Limb (tissue), 2 donors: ENCODE measurements around the gene FHAD1.

Experiments used
- DNase-seq, 2 donors: peaks; one replicate each; pipeline ENCODE4 v3.0.0-alpha.2; 2016; ENCODE audit errors: extremely low spot score in 2 of 2

Gene FHAD1

GRCh38 chr1:15325375-15326085 lies 78.5 kb downstream of the FHAD1 start:
- no peak for DNase-seq

DNA sequence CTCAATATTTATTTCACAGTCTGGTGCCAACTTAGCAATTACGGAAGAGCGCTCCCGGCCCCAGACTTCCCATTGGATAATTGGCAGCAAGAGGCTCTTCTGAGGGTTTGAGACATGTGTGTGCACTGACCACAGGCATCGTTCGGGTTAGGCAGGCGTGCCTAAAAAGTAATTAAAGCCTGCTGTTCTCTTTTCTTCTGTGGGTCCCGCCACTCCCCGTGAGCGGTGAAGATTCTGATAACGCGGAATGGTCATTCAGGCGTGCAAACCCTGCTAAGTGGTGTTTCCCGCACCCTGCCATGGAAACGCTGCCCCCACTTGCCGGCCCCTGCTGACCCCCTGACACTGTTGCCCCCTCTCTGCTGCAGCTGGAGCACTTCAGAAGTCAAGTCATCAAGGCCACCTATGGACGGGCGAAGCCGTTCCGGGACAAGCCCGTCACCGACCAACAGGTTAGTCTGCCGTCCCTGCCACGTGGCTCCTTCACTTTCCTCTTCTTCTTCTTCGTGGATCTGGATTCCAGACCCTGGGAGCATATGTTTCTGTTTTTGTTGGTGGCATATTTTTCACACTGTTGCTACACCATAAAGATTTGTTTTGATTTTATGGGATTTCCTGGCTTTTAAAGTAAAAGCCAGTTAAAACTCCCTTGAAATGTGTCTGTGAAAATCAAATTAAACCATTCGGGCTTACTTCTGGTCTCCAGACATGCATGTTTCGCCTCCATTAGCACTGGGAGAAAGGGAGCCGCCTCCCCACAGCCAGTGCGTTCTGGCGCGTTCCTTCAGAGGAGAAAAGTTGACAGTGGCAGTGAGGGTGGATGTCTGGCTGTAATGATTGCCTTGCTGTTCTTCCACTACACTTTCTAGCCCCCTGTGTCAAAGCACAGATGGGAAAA lies 79.9 kb downstream of the FHAD1 start:
- peak in 1 of 2 donors; percentile 69 for DNase-seq

- peak; percentile 81 to 83 for DNase-seq
These were observed 81.5 kb downstream of the FHAD1 start for GRCh38 chr1:15328351-15329103.

GRCh38 chr1:15329104-15329820 lies 82.2 kb downstream of the FHAD1 start:
- no peak for DNase-seq

GRCh38 chr1:15330028-15330427 lies 83.0 kb downstream of the FHAD1 start:
- DNase-seq, result no peak

DNA sequence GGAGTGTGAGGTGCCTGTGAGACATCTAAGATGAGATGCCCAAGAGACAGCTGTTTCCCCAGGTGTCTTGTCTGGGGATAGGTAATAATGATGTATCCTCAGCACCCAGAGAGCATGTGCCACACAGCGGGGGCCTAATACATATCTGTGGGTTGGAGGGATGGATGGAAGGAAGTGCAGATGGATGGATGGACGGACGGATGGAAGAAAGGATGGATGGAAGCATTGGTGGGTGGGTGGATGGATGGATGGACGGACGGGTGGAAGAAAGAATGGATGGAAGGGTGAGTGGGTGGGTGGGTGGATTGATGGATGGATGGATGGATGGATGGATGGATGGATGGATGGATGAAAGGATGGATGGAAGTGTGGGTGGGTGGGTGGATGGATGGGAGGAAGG lies 84.2 kb downstream of the FHAD1 start:
- no peak for DNase-seq

- no peak for DNase-seq
These were observed 84.7 kb downstream of the FHAD1 start for GRCh38 chr1:15331734-15332133.

DNA sequence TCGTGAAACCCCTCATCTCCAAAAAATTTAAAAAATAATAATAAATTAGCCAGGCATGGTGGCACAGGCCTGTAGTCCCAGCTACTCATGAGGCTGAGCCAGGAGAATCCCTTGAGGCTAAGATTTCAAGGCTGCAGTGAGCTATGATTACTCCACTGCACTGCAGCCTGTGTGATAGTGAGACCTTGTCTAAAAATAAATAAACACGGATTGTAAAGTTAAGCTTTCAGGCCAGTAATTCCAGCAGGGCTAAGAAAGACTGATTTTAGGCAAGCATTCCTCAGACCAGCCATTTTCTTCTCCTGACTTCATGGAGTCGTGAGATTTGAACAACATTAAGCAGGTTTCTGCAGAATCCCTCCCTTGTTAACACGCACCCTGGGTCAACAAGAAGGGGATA lies 85.5 kb downstream of the FHAD1 start:
- DNase-seq, result no peak

- no peak for DNase-seq
These were observed 86.1 kb downstream of the FHAD1 start for GRCh38 chr1:15332952-15333715.

- no peak for DNase-seq
These were observed 88.0 kb downstream of the FHAD1 start for GRCh38 chr1:15334995-15335394.

GRCh38 chr1:15336866-15337265 lies 89.8 kb downstream of the FHAD1 start:
- DNase-seq, result peak in 1 of 2 donors; percentile 59

DNA sequence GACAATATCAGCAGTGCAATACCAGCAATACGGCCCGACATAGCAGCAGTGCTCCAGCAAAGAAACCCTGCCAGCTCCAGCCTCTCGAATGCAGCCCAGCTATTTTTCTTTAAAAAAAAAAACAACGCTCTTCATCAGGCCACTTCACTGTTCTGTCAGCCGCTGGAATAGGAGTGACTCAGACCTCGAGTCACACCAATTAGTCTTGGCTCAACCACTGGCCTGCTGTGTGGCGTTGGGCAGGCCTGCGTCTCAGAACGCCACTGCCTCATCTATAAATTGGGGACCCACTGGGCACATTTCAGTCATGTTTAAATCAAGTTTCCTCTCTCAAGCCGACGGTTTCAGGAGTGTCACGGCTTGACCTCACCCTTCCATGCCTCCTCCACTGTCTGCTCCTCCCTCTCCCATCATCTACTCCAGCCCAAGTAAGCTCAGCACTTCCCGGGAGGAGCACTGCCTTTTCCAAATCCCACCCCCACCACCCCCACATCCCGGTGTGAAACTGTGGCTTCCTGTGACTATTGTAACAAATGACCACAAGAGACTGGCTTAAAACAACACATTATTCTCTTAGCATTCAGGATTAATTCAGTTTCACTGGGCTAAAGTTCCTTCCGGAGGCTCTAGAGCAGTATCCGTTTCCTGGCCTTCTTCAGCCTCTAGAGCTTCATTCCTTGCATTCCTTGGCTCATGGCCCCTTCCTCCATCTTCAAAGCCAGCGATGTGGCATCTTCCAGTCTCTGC lies 90.8 kb downstream of the FHAD1 start:
- no peak for DNase-seq

GRCh38 chr1:15339570-15339969 lies 92.5 kb downstream of the FHAD1 start:
- DNase-seq, result no peak

DNA sequence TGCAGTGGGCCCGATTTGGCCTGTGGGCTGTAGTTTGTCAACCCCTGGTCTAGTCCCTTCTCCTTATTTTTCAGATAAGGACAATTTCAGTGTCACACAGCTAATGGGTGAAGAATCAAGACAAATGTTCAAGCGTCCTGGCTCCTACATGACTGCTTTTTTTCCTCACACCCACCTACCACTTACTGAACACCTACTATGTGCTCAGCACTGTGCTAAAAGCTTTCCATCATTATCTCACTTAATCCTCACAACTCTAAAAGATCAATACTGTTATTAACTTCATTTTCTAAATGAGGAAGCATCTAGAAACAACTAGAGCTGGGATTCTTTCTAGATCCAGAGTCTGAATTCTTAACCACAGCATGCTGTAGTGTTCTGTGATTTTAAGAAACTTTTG lies 94.2 kb downstream of the FHAD1 start:
- DNase-seq, result no peak

DNA sequence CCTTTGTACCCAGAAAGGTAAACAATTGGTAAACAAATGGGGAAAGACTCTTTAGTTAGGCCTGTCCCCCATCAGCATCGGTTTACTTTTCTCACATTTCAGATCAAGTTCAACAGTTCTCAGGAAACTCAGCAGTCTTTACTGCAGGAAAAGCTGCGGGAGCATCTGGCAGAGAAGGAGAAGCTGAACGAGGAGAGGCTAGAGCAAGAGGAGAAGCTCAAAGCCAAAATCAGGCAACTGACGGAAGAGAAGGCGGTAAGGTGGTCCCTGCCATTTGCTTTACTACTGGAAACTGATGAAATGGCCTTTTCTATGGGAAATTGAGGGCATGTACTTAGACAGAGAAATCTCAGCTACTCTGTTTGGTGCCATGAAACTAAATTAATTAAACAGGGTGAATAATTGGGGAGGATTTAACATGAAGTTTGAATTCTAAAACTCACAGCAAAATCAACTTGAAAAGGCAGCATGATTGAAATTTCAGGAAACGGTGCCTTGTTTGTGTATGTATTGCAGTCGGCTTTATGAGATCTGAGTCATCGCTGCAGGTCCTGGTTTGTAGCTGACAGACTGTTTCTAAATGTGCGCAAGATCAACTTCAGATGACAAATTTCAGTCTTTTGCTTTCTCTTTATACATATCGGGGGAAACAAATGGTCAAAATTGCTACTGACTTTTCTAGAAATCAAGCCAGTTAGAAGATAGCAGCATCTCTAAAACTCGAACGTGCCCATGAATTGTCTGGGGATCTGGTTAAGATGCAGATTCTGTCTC lies 94.8 kb downstream of the FHAD1 start:
- DNase-seq, result no peak

- DNase-seq, result no peak
These were observed 95.5 kb downstream of the FHAD1 start for GRCh38 chr1:15342408-15342967.

DNA sequence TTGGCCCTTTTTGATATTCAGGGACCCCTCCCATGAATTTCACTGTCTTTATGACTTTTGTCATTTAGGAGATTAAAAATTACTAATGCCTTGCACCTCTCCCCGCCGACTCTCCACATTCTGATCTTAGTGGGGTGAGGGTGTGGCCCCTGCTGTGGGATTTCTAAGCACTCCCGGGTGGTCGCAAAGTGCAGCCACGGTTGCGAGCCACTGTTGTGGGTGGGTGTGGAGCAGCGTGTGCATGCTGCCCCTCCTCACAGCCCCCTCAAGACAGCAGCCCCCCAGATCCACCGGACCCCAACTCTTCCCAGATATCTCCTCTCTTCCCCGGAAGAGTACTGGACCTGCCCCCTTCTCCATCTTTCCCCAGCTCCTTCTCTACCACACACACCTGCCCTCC lies 96.1 kb downstream of the FHAD1 start:
- no peak for DNase-seq

GRCh38 chr1:15343729-15344128 lies 96.7 kb downstream of the FHAD1 start:
- DNase-seq, result peak in 1 of 2 donors; percentile 58

GRCh38 chr1:15344380-15344779 lies 97.4 kb downstream of the FHAD1 start:
- DNase-seq, result no peak
